Liver (tissue), 9 donors: ENCODE results near the gene ADAM10. TPM values are rescaled to one million over a fixed set of nuclear protein-coding genes. Genes with fewer than 3 reads are reported as not detected.

Source experiments
- DNase-seq: peaks from one replicate; pipeline ENCODE4 v3.0.0-alpha.2; 2017; ENCODE audit warnings: low spot score
- H3K27ac ChIP-seq, 2 donors: one replicate each; pipeline ENCODE4 v1.7.0; 2013; ENCODE audit warnings: inconsistent platforms in 2 of 2, low read length in 2 of 2, control low read depth in 1 of 2, low read depth in 1 of 2, mild to moderate bottlenecking in 1 of 2
- H3K27me3 ChIP-seq, 4 donors: one replicate each; pipeline versions ENCODE4 v1.6.1 to v1.7.0; 2013; ENCODE audit warnings: low read length in 3 of 4, inconsistent platforms in 1 of 4, mild to moderate bottlenecking in 1 of 4, moderate library complexity in 1 of 4; ENCODE audit not compliant: control insufficient read depth in 4 of 4, insufficient read depth in 4 of 4
- H3K36me3 ChIP-seq, 4 donors: one replicate each; pipeline versions ENCODE4 v1.6.1 to v1.7.0; 2013; ENCODE audit warnings: low read length in 3 of 4, mild to moderate bottlenecking in 3 of 4, low read depth in 1 of 4, moderate library complexity in 1 of 4; ENCODE audit not compliant: control insufficient read depth in 4 of 4, insufficient read depth in 3 of 4
- H3K4me1 ChIP-seq, 4 donors: one replicate each; pipeline versions ENCODE4 v1.6.1 to v1.7.0; 2013; ENCODE audit warnings: low read length in 3 of 4, mild to moderate bottlenecking in 3 of 4, moderate library complexity in 1 of 4; ENCODE audit not compliant: control insufficient read depth in 4 of 4, insufficient read depth in 4 of 4
- H3K4me3 ChIP-seq, 3 donors: one replicate each; pipeline versions ENCODE4 v1.6.1 to v1.7.0; 2013; ENCODE audit warnings: low read length in 3 of 3, control low read depth in 1 of 3, low read depth in 1 of 3, mild to moderate bottlenecking in 1 of 3
- H3K9ac ChIP-seq, 2 donors: one replicate each; pipeline ENCODE4 v1.7.0; 2013; ENCODE audit warnings: low read length in 2 of 2, mild to moderate bottlenecking in 2 of 2, moderate library complexity in 2 of 2, control low read depth in 1 of 2, low read depth in 1 of 2
- H3K9me3 ChIP-seq, 4 donors: one replicate each; pipeline versions ENCODE4 v1.6.1 to v1.7.0; 2013; ENCODE audit warnings: low read length in 3 of 4; ENCODE audit not compliant: control insufficient read depth in 4 of 4
- ATF3 ChIP-seq: IDR thresholded peaks from 2 replicates; pipeline ENCODE4 v1.6.1; 2016; ENCODE audit warnings: antibody characterized with exemption
- CTCF ChIP-seq: fragments of 150-350 bp; IDR thresholded peaks from 2 replicates; pipeline ENCODE4 v1.5.1; 2017; ENCODE audit warnings: improper control_type of control experiment, low read depth, low read length; ENCODE audit not compliant: missing input control
- EGR1 ChIP-seq, 2 donors: IDR thresholded peaks; 2 replicates each; pipeline ENCODE4 v1.6.1; 2016 to 2018; ENCODE audit warnings: antibody characterized with exemption in 2 of 2, low read depth in 2 of 2
- FOXA2 ChIP-seq: IDR thresholded peaks from 2 replicates; pipeline ENCODE4 v1.6.1; 2016; ENCODE audit warnings: antibody characterized with exemption
- GABPA ChIP-seq, 2 donors: IDR thresholded peaks in 1 of 2; conservative IDR thresholded peaks in 1 of 2; 2 replicates each; pipeline ENCODE4 v1.6.1; 2016; ENCODE audit warnings: antibody characterized with exemption in 2 of 2, mild to moderate bottlenecking in 1 of 2, moderate library complexity in 1 of 2
- HNF4A ChIP-seq, 2 donors: conservative IDR thresholded peaks; 2 replicates each; pipeline ENCODE4 v1.6.1; 2016; ENCODE audit warnings: antibody characterized with exemption in 2 of 2, mild to moderate bottlenecking in 2 of 2
- HNF4G ChIP-seq: IDR thresholded peaks from 2 replicates; pipeline ENCODE4 v1.6.1; 2016; ENCODE audit warnings: antibody characterized with exemption
- JUND ChIP-seq, 2 donors: IDR thresholded peaks; 2 replicates each; pipeline ENCODE4 v1.6.1; 2016; ENCODE audit warnings: antibody characterized with exemption in 2 of 2
- MAX ChIP-seq: IDR thresholded peaks from 2 replicates; pipeline ENCODE4 v1.6.1; 2016; ENCODE audit warnings: antibody characterized with exemption
- NR2F2 ChIP-seq: IDR thresholded peaks from 2 replicates; pipeline ENCODE4 v1.6.1; 2016; ENCODE audit warnings: antibody characterized with exemption
- RAD21 ChIP-seq, 2 donors: IDR thresholded peaks; 2 replicates each; pipeline ENCODE4 v1.6.1; 2016; ENCODE audit warnings: antibody characterized with exemption in 2 of 2, mild to moderate bottlenecking in 2 of 2
- RXRA ChIP-seq, 2 donors: IDR thresholded peaks; 2 replicates each; pipeline ENCODE4 v1.6.1; 2017 to 2018; ENCODE audit warnings: antibody characterized with exemption in 2 of 2, mild to moderate bottlenecking in 1 of 2
- TAF1 ChIP-seq: conservative IDR thresholded peaks from 2 replicates; pipeline ENCODE4 v1.6.1; 2016; ENCODE audit warnings: antibody characterized with exemption, mild to moderate bottlenecking
- YY1 ChIP-seq: IDR thresholded peaks from 2 replicates; pipeline ENCODE4 v1.6.1; 2016; ENCODE audit warnings: antibody characterized with exemption, mild to moderate bottlenecking
- ZBTB33 ChIP-seq: IDR thresholded peaks from 2 replicates; pipeline ENCODE4 v1.6.1; 2016; ENCODE audit warnings: antibody characterized with exemption
- WGBS: extraction: QIAGEN DNeasy Blood & Tissue Kit; methylation state at CpG from one replicate; pipeline ENCODE4 v1.1.7; 2013; 5-methylcytosine and 5-hydroxymethylcytosine counted together
- polyA plus RNA-seq, 2 donors: library from polyadenylated mRNA; stranded (reverse) in 1 of 2; unstranded in 1 of 2; fragments of 200-250 nt in 1 of 2; fragments of >200 nt in 1 of 2; fragmentation: Nextera tagmentation in 1 of 2; extraction: Ambion mirVana in 1 of 2; gene quantifications; one replicate each; pipeline versions ENCODE4 v1.2.1 to v1.2.3, GENCODE V29; 2013 to 2015
- total RNA-seq, 2 donors: library from RNA; depleted of rRNA; stranded (reverse); fragments of >200 nt; gene quantifications; one replicate each; pipeline ENCODE4 v1.2.3, GENCODE V29; 2014
- donor health status: healthy.
- donor health status: healthy.
- donor health status: healthy.
- donor health status: healthy.
- donor health status: healthy.

The ADAM10 gene
- total and polyA plus RNA-seq, 4 donors = 12.6 to 55.6 (median 34.6) TPM

GRCh38 chr15:58734859-58735258 is 14.6 kb downstream of the ADAM10 start:
- WGBS = 24% methylated on average over 2 of the region's 2 CpGs
- no peaks in the 10 kb centered on the region for H3K27me3 ChIP-seq
- no peak overlapping the region for H3K27ac ChIP-seq
- no peaks in the 10 kb centered on the region for H3K36me3 ChIP-seq
- no peak overlapping the region for H3K9ac ChIP-seq
- peaks cover 7 to 16% (median 7%) of the 10 kb centered on the region in 4 donors for H3K4me1 ChIP-seq
- no peak overlapping the region for H3K4me3 ChIP-seq
- no peak for DNase-seq
- H3K9me3 ChIP-seq = no peaks in the 10 kb centered on the region
- TF ChIP-seq EGR1 (IDR thresholded peaks at IDR 0.05; ENCODE audit: low read depth in 2 of 2) = no peak
- peak; percentile 11 to 32 for TF ChIP-seq HNF4A (conservative IDR thresholded peaks at IDR 0.05)

- Histone ChIP-seq H3K4me1 (peaks cover 3 to 7% (median 4%) of the 10 kb centered on the region in 4 donors), H3K9ac (no peak overlapping the region), H3K4me3 (no peak overlapping the region), H3K27ac (no peak overlapping the region), H3K9me3 (no peaks in the 10 kb centered on the region), H3K27me3 (no peaks in the 10 kb centered on the region), H3K36me3 (no peaks in the 10 kb centered on the region)
- DNase-seq = no peak
- TF ChIP-seq ATF3 (no peak), EGR1 (IDR thresholded peaks at IDR 0.05; ENCODE audit: low read depth in 2 of 2) (no peak), MAX (no peak), YY1 (no peak), JUND (IDR thresholded peaks at IDR 0.05) (no peak), HNF4G (no peak), RAD21 (IDR thresholded peaks at IDR 0.05) (no peak), TAF1 (no peak), HNF4A (conservative IDR thresholded peaks at IDR 0.05) (no peak), RXRA (IDR thresholded peaks at IDR 0.05) (no peak), CTCF (no peak), ZBTB33 (no peak), FOXA2 (no peak), GABPA (IDR thresholded peaks at IDR 0.05 in 1 of 2, conservative IDR thresholded peaks at IDR 0.05 in 1 of 2) (no peak), NR2F2 (no peak)
- WGBS = 96% methylated on average over 4 of the region's 4 CpGs
Observed at GRCh38 chr15:58732625-58733363, 16.7 kb downstream of the ADAM10 start.
